Gastrocnemius medialis (tissue), 4 donors: ENCODE measurements around the gene MYCN. TPM values are rescaled to one million over a fixed set of nuclear protein-coding genes. Genes with fewer than 3 reads are reported as not detected.

Experiments
- ATAC-seq, 2 donors: fragments of 150-250 bp; one replicate each; pipeline ENCODE4 v1.9.1; 2016
- DNase-seq, 2 donors: peaks; one replicate each; pipeline ENCODE4 v3.0.0-alpha.2; 2019
- H3K27ac ChIP-seq, 4 donors: fragments of 200-600 bp; sonication (generic); 1 replicate in 1 of 4; 2 replicates in 3 of 4; pipeline ENCODE4 v1.5.1; 2016 to 2018; ENCODE audit warnings: mild to moderate bottlenecking in 2 of 4, moderate library complexity in 1 of 4
- H3K27me3 ChIP-seq, 3 donors: fragments of 200-600 bp; sonication (generic) in 2 of 3; 1 replicate in 1 of 3; 2 replicates in 2 of 3; pipeline versions ENCODE4 v1.5.1 to v1.6.0; 2016 to 2019; ENCODE audit warnings: mild to moderate bottlenecking in 1 of 3, moderate library complexity in 1 of 3
- H3K36me3 ChIP-seq, 2 donors: fragments of 200-600 bp; sonication (generic) in 1 of 2; one replicate each; pipeline ENCODE4 v1.5.1; 2017 to 2018
- H3K4me1 ChIP-seq, 2 donors: fragments of 200-600 bp; sonication (generic) in 1 of 2; one replicate each; pipeline ENCODE4 v1.5.1; 2016 to 2017; ENCODE audit warnings: mild to moderate bottlenecking in 2 of 2
- H3K4me3 ChIP-seq, 4 donors: fragments of 200-600 bp; sonication (generic) in 3 of 4; 1 replicate in 1 of 4; 2 replicates in 3 of 4; pipeline ENCODE4 v1.5.1; 2016 to 2019; ENCODE audit warnings: mild to moderate bottlenecking in 2 of 4
- H3K9me3 ChIP-seq, 3 donors: fragments of 200-600 bp; sonication (generic) in 2 of 3; 1 replicate in 1 of 3; 2 replicates in 2 of 3; pipeline ENCODE4 v1.5.1; 2016 to 2019
- CTCF ChIP-seq, 5 experiments: fragments of 450-650 bp in 3 of 5; fragments of 200-600 bp in 2 of 5; sonication (generic) in 2 of 5; IDR thresholded peaks in 4 of 5; conservative IDR thresholded peaks in 1 of 5; 1 replicate in 4 of 5; 2 replicates in 1 of 5; pipeline ENCODE4 v1.5.1; 2016 to 2019; ENCODE audit warnings: antibody characterized with exemption in 5 of 5, mild to moderate bottlenecking in 3 of 5, moderate library complexity in 3 of 5
- POLR2A ChIP-seq, 2 donors: fragments of 450-650 bp; IDR thresholded peaks; one replicate each; pipeline ENCODE4 v1.6.1; 2017; ENCODE audit warnings: antibody characterized with exemption in 2 of 2, mild to moderate bottlenecking in 2 of 2, moderate library complexity in 2 of 2
- in situ Hi-C, 4 donors: fragments of 200-750 bp; cut with MboI; loops; one replicate each; pipeline versions ENCODE4 v1.15.0 to v1.8.0; 2017; ENCODE audit warnings: low sequenced_read_pairs in 4 of 4
- intact Hi-C: fragments of 100-400 bp; cut with DNase I; formaldehyde crosslinking; loops from one replicate; pipeline ENCODE4 v1.15.1; 2023; ENCODE audit warnings: low total_unique reads
- total RNA-seq, 4 donors: library from RNA; depleted of rRNA; stranded (reverse); fragments of >200 nt; gene quantifications; one replicate each; pipeline versions ENCODE4 v1.1.0 to v1.2.3, GENCODE V29; 2016

MYCN gene
- total RNA-seq, 4 donors from 2014 or later = 0.17 to 0.25 TPM; not detected in 2

- Histone ChIP-seq H3K4me3 (no peak overlapping the region), H3K36me3 (no peaks in the 10 kb centered on the region), H3K27ac (no peak overlapping the region), H3K27me3 (no peaks in the 10 kb centered on the region), H3K4me1 (no peaks in the 10 kb centered on the region), H3K9me3 (no peaks in the 10 kb centered on the region)
- intact Hi-C loops (no loop called here), in situ Hi-C loops (no loop called here)
- no peak for TF ChIP-seq CTCF (IDR thresholded peaks at IDR 0.05 in 4 of 5, conservative IDR thresholded peaks at IDR 0.05 in 1 of 5)
- DNase-seq (no peak), ATAC-seq (no peak)
These were observed 12.2 kb downstream of the MYCN start for GRCh38 chr2:15952451-15953146.

- H3K4me3 ChIP-seq = no peak overlapping the region
- TF ChIP-seq POLR2A (IDR thresholded peaks at IDR 0.05) (no peak), CTCF (IDR thresholded peaks at IDR 0.05 in 4 of 5, conservative IDR thresholded peaks at IDR 0.05 in 1 of 5) (no peak)
- no peaks in the 10 kb centered on the region for H3K9me3 ChIP-seq
- no peak for DNase-seq
- H3K27me3 ChIP-seq = no peaks in the 10 kb centered on the region
- no peak for ATAC-seq
- no peaks in the 10 kb centered on the region for H3K4me1 ChIP-seq
- intact Hi-C loops (no loop called here), in situ Hi-C loops (no loop called here)
- no peaks in the 10 kb centered on the region for H3K36me3 ChIP-seq
- no peak overlapping the region for H3K27ac ChIP-seq
These were observed 12.8 kb downstream of the MYCN start for GRCh38 chr2:15953147-15953630.

- Histone ChIP-seq H3K27me3 (no peaks in the 10 kb centered on the region), H3K36me3 (no peaks in the 10 kb centered on the region), H3K27ac (no peak overlapping the region), H3K4me3 (no peak overlapping the region), H3K4me1 (no peaks in the 10 kb centered on the region), H3K9me3 (no peaks in the 10 kb centered on the region)
- in situ Hi-C loops = no loop called here
- DNase-seq (no peak), ATAC-seq (no peak)
- intact Hi-C loops = no loop called here
- TF ChIP-seq POLR2A (IDR thresholded peaks at IDR 0.05) (no peak), CTCF (IDR thresholded peaks at IDR 0.05 in 4 of 5, conservative IDR thresholded peaks at IDR 0.05 in 1 of 5) (no peak)
These were observed 13.7 kb downstream of the MYCN start for GRCh38 chr2:15953891-15954680.

GRCh38 chr2:15954761-15955160 lies 14.4 kb downstream of the MYCN start:
- Histone ChIP-seq H3K27ac (no peak overlapping the region), H3K36me3 (no peaks in the 10 kb centered on the region), H3K4me3 (no peak overlapping the region), H3K27me3 (no peaks in the 10 kb centered on the region), H3K9me3 (no peaks in the 10 kb centered on the region), H3K4me1 (no peaks in the 10 kb centered on the region)
- ATAC-seq (no peak), DNase-seq (no peak)
- in situ Hi-C loops (no loop called here), intact Hi-C loops (no loop called here)
- TF ChIP-seq POLR2A (IDR thresholded peaks at IDR 0.05) (no peak), CTCF (IDR thresholded peaks at IDR 0.05 in 4 of 5, conservative IDR thresholded peaks at IDR 0.05 in 1 of 5) (no peak)
